H9 (cell line): ENCODE measurements around the gene SLC25A41. TPM values are rescaled to one million over a fixed set of nuclear protein-coding genes. Genes with fewer than 3 reads are reported as not detected.

ENCODE experiments used
- DNase-seq: peaks from one replicate; pipeline ENCODE4 v3.0.0-alpha.2; 2017
- H2AFZ ChIP-seq: one replicate; pipeline ENCODE4 v1.6.1; 2013; ENCODE audit warnings: mild to moderate bottlenecking, low read length, control low read depth, moderate library complexity
- H2AK5ac ChIP-seq: 2 replicates; pipeline ENCODE4 v1.6.1; 2013; ENCODE audit warnings: low read length, control low read depth, mixed read lengths; ENCODE audit not compliant: insufficient read length
- H2BK120ac ChIP-seq: one replicate; pipeline ENCODE4 v1.6.1; 2013; ENCODE audit warnings: low read depth, mild to moderate bottlenecking, low read length, control low read depth, inconsistent platforms; ENCODE audit not compliant: poor library complexity, severe bottlenecking
- H2BK12ac ChIP-seq: 2 replicates; pipeline ENCODE4 v1.6.1; 2013; ENCODE audit warnings: low read length, control low read depth, mixed read lengths, low read depth; ENCODE audit not compliant: insufficient read length
- H2BK15ac ChIP-seq: 2 replicates; pipeline ENCODE4 v1.6.1; 2013; ENCODE audit warnings: low read depth, low read length, control low read depth
- H2BK20ac ChIP-seq: one replicate; pipeline ENCODE4 v1.6.1; 2013; ENCODE audit warnings: low read depth, mild to moderate bottlenecking, low read length, control low read depth, inconsistent platforms; ENCODE audit not compliant: poor library complexity, severe bottlenecking
- H2BK5ac ChIP-seq: 2 replicates; pipeline ENCODE4 v1.6.1; 2013; ENCODE audit warnings: low read length, control low read depth, mixed read lengths; ENCODE audit not compliant: insufficient read length
- H3K14ac ChIP-seq: 2 replicates; pipeline ENCODE4 v1.6.1; 2013; ENCODE audit warnings: low read length, control low read depth; ENCODE audit not compliant: insufficient read depth
- H3K18ac ChIP-seq: 2 replicates; pipeline ENCODE4 v1.6.1; 2013; ENCODE audit warnings: low read depth, mild to moderate bottlenecking, mixed read lengths, low read length, control low read depth; ENCODE audit not compliant: insufficient read length
- H3K23ac ChIP-seq: 2 replicates; pipeline ENCODE4 v1.6.1; 2013; ENCODE audit warnings: low read length, control low read depth, mixed read lengths, low read depth; ENCODE audit not compliant: insufficient read length
- H3K23me2 ChIP-seq: 2 replicates; pipeline ENCODE4 v1.6.1; 2013; ENCODE audit warnings: low read depth, mild to moderate bottlenecking, mixed read lengths, low read length, control low read depth; ENCODE audit not compliant: insufficient read length, poor library complexity, severe bottlenecking
- H3K27ac ChIP-seq: 2 replicates; pipeline ENCODE4 v1.5.1; 2013; ENCODE audit warnings: low read length, control low read depth, mixed read lengths, low read depth; ENCODE audit not compliant: insufficient read length
- H3K27me3 ChIP-seq: 2 replicates; pipeline ENCODE4 v1.6.1; 2013; ENCODE audit warnings: low read length, control low read depth, inconsistent platforms; ENCODE audit not compliant: insufficient read depth
- H3K4ac ChIP-seq: 2 replicates; pipeline ENCODE4 v1.6.1; 2013; ENCODE audit warnings: low read depth, mild to moderate bottlenecking, control low read depth, inconsistent platforms, low read length, moderate library complexity
- H3K4me1 ChIP-seq: 2 replicates; pipeline ENCODE4 v1.6.1; 2013; ENCODE audit warnings: low read length, control low read depth, inconsistent platforms; ENCODE audit not compliant: insufficient read depth
- H3K4me2 ChIP-seq: 2 replicates; pipeline ENCODE4 v1.6.1; 2013; ENCODE audit warnings: low read length, control low read depth, mixed read lengths; ENCODE audit not compliant: insufficient read length, insufficient read depth
- H3K56ac ChIP-seq: 2 replicates; pipeline ENCODE4 v1.6.1; 2013; ENCODE audit warnings: low read depth, mild to moderate bottlenecking, mixed read lengths, low read length, control low read depth; ENCODE audit not compliant: insufficient read length
- H3K79me1 ChIP-seq: 2 replicates; pipeline ENCODE4 v1.6.1; 2013; ENCODE audit warnings: low read depth, mild to moderate bottlenecking, moderate library complexity, low read length, control low read depth, inconsistent platforms; ENCODE audit not compliant: insufficient read depth, poor library complexity, severe bottlenecking
- H3K79me2 ChIP-seq: 2 replicates; pipeline ENCODE4 v1.6.1; 2013; ENCODE audit warnings: low read length, control low read depth, inconsistent platforms; ENCODE audit not compliant: insufficient read depth
- H3K9ac ChIP-seq: 2 replicates; pipeline ENCODE4 v1.6.1; 2013; ENCODE audit warnings: low read length, control low read depth, mixed read lengths; ENCODE audit not compliant: insufficient read length; ENCODE audit errors: extremely low read depth
- H3K9me3 ChIP-seq: one replicate; pipeline ENCODE4 v1.6.1; 2013; ENCODE audit warnings: low read depth, low read length, inconsistent platforms; ENCODE audit not compliant: control insufficient read depth
- H3T11ph ChIP-seq: one replicate; pipeline ENCODE4 v1.6.1; 2013; ENCODE audit warnings: mild to moderate bottlenecking, low read length, control low read depth, inconsistent platforms
- H4K20me1 ChIP-seq: one replicate; pipeline ENCODE4 v1.6.1; 2013; ENCODE audit not compliant: control insufficient read depth, insufficient read length, insufficient read depth
- H4K5ac ChIP-seq: 2 replicates; pipeline ENCODE4 v1.6.1; 2013; ENCODE audit warnings: low read depth, mild to moderate bottlenecking, mixed read lengths, low read length, control low read depth; ENCODE audit not compliant: insufficient read length
- H4K8ac ChIP-seq: replicated peaks from 2 replicates; pipeline ENCODE4 v1.6.1; 2013; ENCODE audit warnings: low read length, control low read depth, mixed read lengths, low read depth; ENCODE audit not compliant: insufficient read length
- H4K91ac ChIP-seq: 2 replicates; pipeline ENCODE4 v1.6.1; 2013; ENCODE audit warnings: low read depth, mild to moderate bottlenecking, moderate library complexity, mixed read lengths, low read length, control low read depth; ENCODE audit not compliant: insufficient read length
- H3K27ac Mint-ChIP-seq, 3 experiments: 2 replicates in 2 of 3; 3 replicates in 1 of 3; pipeline ENCODE4 v1.8.0; 2020 to 2021; ENCODE audit warnings: mixed read lengths in 3 of 3, mild to moderate bottlenecking in 1 of 3, moderate library complexity in 1 of 3
- H3K27me3 Mint-ChIP-seq: 2 replicates; pipeline ENCODE4 v1.8.0; 2021; ENCODE audit warnings: low read depth, mild to moderate bottlenecking, moderate library complexity, mixed read lengths
- H3K36me3 Mint-ChIP-seq, 3 experiments: 2 replicates in 2 of 3; 3 replicates in 1 of 3; pipeline ENCODE4 v1.8.0; 2020 to 2021; ENCODE audit warnings: low read depth in 3 of 3, mixed read lengths in 3 of 3; ENCODE audit not compliant: insufficient read depth in 1 of 3
- H3K4me1 Mint-ChIP-seq, 2 experiments: 2 replicates each; pipeline ENCODE4 v1.8.0; 2020; ENCODE audit warnings: mixed read lengths in 2 of 2
- H3K4me3 Mint-ChIP-seq, 2 experiments: 2 replicates in 1 of 2; 3 replicates in 1 of 2; pipeline ENCODE4 v1.8.0; 2020 to 2021; ENCODE audit warnings: mild to moderate bottlenecking in 2 of 2, mixed read lengths in 2 of 2, moderate library complexity in 1 of 2
- H3K9me3 Mint-ChIP-seq, 2 experiments: 2 replicates in 1 of 2; 3 replicates in 1 of 2; pipeline ENCODE4 v1.8.0; 2020; ENCODE audit warnings: mild to moderate bottlenecking in 2 of 2, mixed read lengths in 2 of 2, moderate library complexity in 1 of 2
- CTCF ChIP-seq: fragments of 200-600 bp; sonication (generic); conservative IDR thresholded peaks from 3 replicates; pipeline ENCODE4 v1.8.0; 2021; ENCODE audit warnings: antibody characterized with exemption, mild to moderate bottlenecking
- WGBS: extraction: QIAGEN DNeasy Blood & Tissue Kit; methylation state at CpG from one replicate; pipeline ENCODE4 v1.1.7; 2013; ENCODE audit warnings: missing lambda C conversion rate, low lambda C conversion rate, mixed read lengths; ENCODE audit not compliant: insufficient read length; ENCODE audit errors: extremely low coverage; 5-methylcytosine and 5-hydroxymethylcytosine counted together
- total RNA-seq: library from RNA; stranded (reverse); gene quantifications from 2 replicates; pipeline ENCODE4 v1.2.1, GENCODE V29; 2021

Gene SLC25A41
- total RNA-seq, 1 experiment from 2014 or later = 0.20 TPM

- H2AK5ac ChIP-seq = no peak overlapping the region
Observed at GRCh38 chr19:6467384-6467783, 33.8 kb upstream of the SLC25A41 start.

More at GRCh38 chr19:6467384-6467783, 33.8 kb upstream of the SLC25A41 start:
- Histone ChIP-seq H3K9me3 (no peaks in the 10 kb centered on the region), H2BK120ac (no peak overlapping the region), H3T11ph (no peak overlapping the region), H3K14ac (no peak overlapping the region), H3K23ac (no peak overlapping the region), H3K27me3 (no peaks in the 10 kb centered on the region), H2BK20ac (no peak overlapping the region), H3K79me1 (no peaks in the 10 kb centered on the region), H4K5ac (no peak overlapping the region), H2BK12ac (no peak overlapping the region), H3K27ac (no peak overlapping the region), H4K8ac (no peak overlapping the region), H2BK15ac (no peak overlapping the region), H3K56ac (no peak overlapping the region), H2BK5ac (no peak overlapping the region), H4K20me1 (no peaks in the 10 kb centered on the region), H3K79me2 (no peaks in the 10 kb centered on the region), H3K4me2 (no peak overlapping the region), H3K18ac (no peak overlapping the region), H3K23me2 (peaks cover 5% of the 10 kb centered on the region), H3K4ac (no peak overlapping the region), H3K9ac (no peak overlapping the region), H3K4me1 (no peaks in the 10 kb centered on the region), H4K91ac (no peak overlapping the region), H2AFZ (no peak overlapping the region)
- Mint-ChIP-seq H3K36me3 (peaks cover 0 to 31% (median 23%) of the 10 kb centered on the region in 3 experiments; a peak in 6 of 7 replicates), H3K4me3 (no peak overlapping the region), H3K9me3 (no peaks in the 10 kb centered on the region), H3K27ac (no peak overlapping the region), H3K4me1 (peaks cover 17 to 37% of the 10 kb centered on the region in 2 experiments), H3K27me3 (peaks cover 2% of the 10 kb centered on the region)
- no peak for DNase-seq
- no CpG with 5 or more reads among the region's 8 CpGs for WGBS
- no peak for TF ChIP-seq CTCF
